H1 (cell line): ENCODE results near the gene DPH6. TPM values are rescaled to one million over a fixed set of nuclear protein-coding genes. Genes with fewer than 3 reads are reported as not detected.

Experiments used
- CREB1 ChIP-seq: IDR thresholded peaks from 2 replicates; pipeline ENCODE4 v1.6.1; 2012; ENCODE audit warnings: inconsistent platforms
- CTBP2 ChIP-seq: IDR thresholded peaks from 2 replicates; pipeline ENCODE4 v1.7.0; 2011; ENCODE audit warnings: borderline replicate concordance, mild to moderate bottlenecking, moderate library complexity, mixed read lengths, low read length; ENCODE audit not compliant: insufficient read depth, insufficient read length
- E2F6 ChIP-seq: IDR thresholded peaks from 2 replicates; pipeline ENCODE4 v1.6.1; 2012; ENCODE audit warnings: inconsistent platforms
- EP300 ChIP-seq, 2 experiments: IDR thresholded peaks; 1 replicate in 1 of 2; 2 replicates in 1 of 2; pipeline ENCODE4 v1.6.1; 2011 to 2012; ENCODE audit warnings: low read depth in 2 of 2, low read length in 2 of 2, mild to moderate bottlenecking in 2 of 2, borderline replicate concordance in 1 of 2, inconsistent platforms in 1 of 2, moderate library complexity in 1 of 2
- TAF1 ChIP-seq: IDR thresholded peaks from 2 replicates; pipeline ENCODE4 v1.6.1; 2011; ENCODE audit warnings: mild to moderate bottlenecking, low read depth, low read length
- polyA plus RNA-seq, 7 experiments: library from polyadenylated mRNA; depleted of rRNA in 3 of 7; stranded (reverse) in 5 of 7; unstranded in 2 of 7; fragments of >200 nt in 5 of 7; fragments of 200-250 nt in 2 of 7; gene quantifications; 1 replicate in 5 of 7; 2 replicates in 1 of 7; 4 replicates in 1 of 7; pipeline versions ENCODE4 v1.2.1 to v1.2.3, GENCODE V29; 2011 to 2013; ENCODE audit warnings: missing spikeins in 2 of 7, mixed read lengths in 2 of 7
- total RNA-seq: library from RNA; stranded (reverse); fragmentation: NEBNext Ultra II Directional; extraction: Animal tissue kit (Norgen Biotek cat#: 25700); gene quantifications from 2 replicates; pipeline ENCODE4 v1.2.1, GENCODE V29; 2021

Gene DPH6
- total and polyA plus RNA-seq, 2 of the 8 experiments (the other 6 are each of a cell fraction or from before 2014, with no cell fraction given) = 21.6 to 30.5 TPM

GRCh38 chr15:35362195-35362829, 183.7 kb downstream of the DPH6 start (continued):
- TF ChIP-seq CTBP2 (no peak), TAF1 (no peak), EP300 (IDR thresholded peaks at IDR 0.05; ENCODE audit: borderline replicate concordance in 1 of 2, low read depth in 2 of 2, low read length in 2 of 2) (no peak), E2F6 (no peak), CREB1 (no peak)
